Calu3 (cell line): ENCODE results near the gene NLRP5. TPM values are rescaled to one million over a fixed set of nuclear protein-coding genes. Genes with fewer than 3 reads are reported as not detected.
"Not testable (repeated sequence)": the region's sequence is repeated elsewhere in the genome, so short reads cannot be mapped to it uniquely, and the experiment has no call there.

Experiments
- BruUV-seq: library from RNA; stranded (reverse); fragments of 400-500 nt; replicated peaks from 2 replicates; lab custom pipeline; 2021; lab: Mats Ljungman, UMichigan
- CTCF ChIA-PET: fragments of 300-600 bp; sonication (Branson Sonifier 250); formaldehyde crosslinking; loops from one replicate; lab custom pipeline; 2022; ENCODE audit warnings: antibody characterized with exemption; lab: Charles Lee
- DNase-seq: peaks from one replicate; pipeline ENCODE4 v3.0.0; 2022
- H3K27ac Mint-ChIP-seq: one replicate; pipeline ENCODE4 v1.8.0; 2022; ENCODE audit warnings: mixed read lengths; ENCODE audit not compliant: unreplicated experiment
- H3K27me3 Mint-ChIP-seq: one replicate; pipeline ENCODE4 v1.8.0; 2022; ENCODE audit warnings: mixed read lengths; ENCODE audit not compliant: unreplicated experiment
- H3K36me3 Mint-ChIP-seq: one replicate; pipeline ENCODE4 v1.8.0; 2022; ENCODE audit warnings: mild to moderate bottlenecking, moderate library complexity, mixed read lengths; ENCODE audit not compliant: insufficient read depth, unreplicated experiment
- H3K4me1 Mint-ChIP-seq: one replicate; pipeline ENCODE4 v1.8.0; 2022; ENCODE audit warnings: mild to moderate bottlenecking, low read depth, mixed read lengths; ENCODE audit not compliant: unreplicated experiment
- H3K4me3 Mint-ChIP-seq: one replicate; pipeline ENCODE4 v1.8.0; 2022; ENCODE audit warnings: mild to moderate bottlenecking, low read depth, moderate library complexity, mixed read lengths; ENCODE audit not compliant: unreplicated experiment
- H3K9me3 Mint-ChIP-seq: one replicate; pipeline ENCODE4 v1.8.0; 2022; ENCODE audit warnings: low read depth, mixed read lengths; ENCODE audit not compliant: unreplicated experiment
- CTCF ChIP-seq: fragments of 200-600 bp; IDR thresholded peaks from one replicate; pipeline ENCODE4 v1.8.0; 2022; ENCODE audit warnings: antibody characterized with exemption; ENCODE audit not compliant: unreplicated experiment
- intact Hi-C: fragments of 100-400 bp; cut with micrococcal nuclease; formaldehyde crosslinking; loops from one replicate; pipeline ENCODE4 v1.10.0; 2022; ENCODE audit not compliant: unreplicated experiment
- total RNA-seq: library from RNA; stranded (reverse); gene quantifications from 2 replicates; pipeline ENCODE4 v1.2.3, GENCODE V29; 2022

NLRP5 gene
- total RNA-seq, 1 experiment from 2014 or later, result not detected

- CTCF ChIA-PET, result no interaction called here
- peaks cover 6% of the 10 kb centered on the region for H3K9me3 Mint-ChIP-seq
- peaks cover 11% of the 10 kb centered on the region for H3K4me1 Mint-ChIP-seq
- intact Hi-C loops, result no loop called here
- no TSS peak for BruUV-seq
- H3K4me3 Mint-ChIP-seq, result no peak overlapping the region
- no peak for TF ChIP-seq CTCF
- DNase-seq, result no peak
- no peaks in the 10 kb centered on the region for H3K27me3 Mint-ChIP-seq
- H3K36me3 Mint-ChIP-seq, result peaks cover 71% of the 10 kb centered on the region
- no peak overlapping the region for H3K27ac Mint-ChIP-seq
Measured at GRCh38 chr19:56097306-56097705, 110.7 kb downstream of the NLRP5 start.

GRCh38 chr19:56097776-56098175 lies 111.2 kb downstream of the NLRP5 start:
- no peaks in the 10 kb centered on the region for H3K27me3 Mint-ChIP-seq
- H3K9me3 Mint-ChIP-seq, result peaks cover 3% of the 10 kb centered on the region
- intact Hi-C loops, result no loop called here
- no peak overlapping the region for H3K4me3 Mint-ChIP-seq
- H3K36me3 Mint-ChIP-seq, result peaks cover 66% of the 10 kb centered on the region
- DNase-seq, result no peak
- H3K4me1 Mint-ChIP-seq, result peaks cover 6% of the 10 kb centered on the region
- CTCF ChIA-PET, result no interaction called here
- H3K27ac Mint-ChIP-seq, result no peak overlapping the region
- no TSS peak for BruUV-seq
- no peak for TF ChIP-seq CTCF

- H3K9me3 Mint-ChIP-seq, H3K4me3 Mint-ChIP-seq, H3K27me3 Mint-ChIP-seq, CTCF ChIA-PET, H3K27ac Mint-ChIP-seq, BruUV-seq, H3K4me1 Mint-ChIP-seq, DNase-seq, intact Hi-C loops: not testable (repeated sequence)
- peaks cover 61% of the 10 kb centered on the region for H3K36me3 Mint-ChIP-seq
Measured at GRCh38 chr19:56098237-56098636, 111.7 kb downstream of the NLRP5 start.

GRCh38 chr19:56098731-56099568 lies 112.4 kb downstream of the NLRP5 start:
- no peak for TF ChIP-seq CTCF
- H3K9me3 Mint-ChIP-seq, result no peaks in the 10 kb centered on the region
- no peak overlapping the region for H3K4me3 Mint-ChIP-seq
- no peaks in the 10 kb centered on the region for H3K27me3 Mint-ChIP-seq
- intact Hi-C loops, result no loop called here
- H3K36me3 Mint-ChIP-seq, result peaks cover 55% of the 10 kb centered on the region
- H3K27ac Mint-ChIP-seq, result no peak overlapping the region
- no peaks in the 10 kb centered on the region for H3K4me1 Mint-ChIP-seq
- no TSS peak for BruUV-seq
- CTCF ChIA-PET, result no interaction called here
- no peak for DNase-seq
